Osteocyte (in vitro differentiated cells): ENCODE data around the gene RPSA. TPM values are rescaled to one million over a fixed set of nuclear protein-coding genes. Genes with fewer than 3 reads are reported as not detected.

Source experiments
- DNase-seq: peaks from one replicate; pipeline ENCODE4 v3.0.0; 2021; ENCODE audit warnings: mixed read lengths; ENCODE audit not compliant: unreplicated experiment; ENCODE audit errors: extremely low spot score
- H3K27ac Mint-ChIP-seq: one replicate; pipeline ENCODE4 v1.8.0; 2021; ENCODE audit warnings: mild to moderate bottlenecking, mixed read lengths; ENCODE audit not compliant: unreplicated experiment
- H3K27me3 Mint-ChIP-seq: one replicate; pipeline ENCODE4 v1.8.0; 2021; ENCODE audit warnings: mixed read lengths; ENCODE audit not compliant: unreplicated experiment
- H3K36me3 Mint-ChIP-seq: one replicate; pipeline ENCODE4 v1.8.0; 2021; ENCODE audit warnings: mixed read lengths; ENCODE audit not compliant: unreplicated experiment
- H3K4me1 Mint-ChIP-seq: one replicate; pipeline ENCODE4 v1.8.0; 2021; ENCODE audit warnings: mixed read lengths; ENCODE audit not compliant: unreplicated experiment
- H3K4me3 Mint-ChIP-seq: one replicate; pipeline ENCODE4 v1.8.0; 2021; ENCODE audit warnings: mild to moderate bottlenecking, moderate library complexity, mixed read lengths; ENCODE audit not compliant: unreplicated experiment
- H3K9me3 Mint-ChIP-seq: one replicate; pipeline ENCODE4 v1.8.0; 2021; ENCODE audit warnings: mixed read lengths; ENCODE audit not compliant: unreplicated experiment
- CTCF ChIP-seq: fragments of 200-600 bp; sonication (generic); IDR thresholded peaks from 2 replicates; pipeline ENCODE4 v1.5.0; 2021; ENCODE audit warnings: antibody characterized with exemption, mild to moderate bottlenecking, moderate library complexity
- total RNA-seq: library from RNA; stranded (reverse); gene quantifications from 2 replicates; pipeline ENCODE4 v1.2.1, GENCODE V29; 2021

RPSA gene
- total RNA-seq, 1 donor from 2014 or later = 991 TPM

DNA sequence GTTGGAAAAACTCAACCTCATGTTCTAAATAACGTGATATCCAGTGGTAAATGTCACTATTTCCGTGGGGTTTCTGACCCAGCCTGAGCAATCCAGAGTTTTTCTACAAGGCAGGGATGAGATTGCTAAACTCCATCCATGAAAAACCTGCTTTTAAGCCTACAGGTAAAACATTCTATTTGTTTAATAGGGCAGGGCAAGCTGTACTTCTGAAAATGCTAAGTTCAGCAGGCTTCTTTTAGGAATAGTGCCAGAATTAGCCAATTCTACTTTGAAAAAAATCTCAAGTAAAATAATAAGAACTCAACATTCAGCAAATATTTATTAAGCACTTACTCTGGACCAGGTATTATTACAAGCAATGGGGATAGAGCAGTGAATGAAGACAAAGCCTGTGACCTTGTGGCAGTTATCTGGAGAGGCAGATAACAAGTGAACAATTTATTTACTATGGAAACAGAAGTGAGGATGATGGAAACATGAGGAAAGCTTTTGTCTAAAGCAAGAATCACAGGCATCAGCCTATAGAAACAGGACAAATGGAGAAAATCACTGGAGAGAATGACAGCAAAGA lies 13.3 kb downstream of the RPSA start:
- no peaks in the 10 kb centered on the region for H3K27me3 Mint-ChIP-seq
- H3K36me3 Mint-ChIP-seq = peaks cover 3% of the 10 kb centered on the region
- no peak for TF ChIP-seq CTCF
- H3K4me1 Mint-ChIP-seq = no peaks in the 10 kb centered on the region
- H3K9me3 Mint-ChIP-seq = no peaks in the 10 kb centered on the region
- no peak overlapping the region for H3K27ac Mint-ChIP-seq
- DNase-seq = no peak
- H3K4me3 Mint-ChIP-seq = no peak overlapping the region

DNA sequence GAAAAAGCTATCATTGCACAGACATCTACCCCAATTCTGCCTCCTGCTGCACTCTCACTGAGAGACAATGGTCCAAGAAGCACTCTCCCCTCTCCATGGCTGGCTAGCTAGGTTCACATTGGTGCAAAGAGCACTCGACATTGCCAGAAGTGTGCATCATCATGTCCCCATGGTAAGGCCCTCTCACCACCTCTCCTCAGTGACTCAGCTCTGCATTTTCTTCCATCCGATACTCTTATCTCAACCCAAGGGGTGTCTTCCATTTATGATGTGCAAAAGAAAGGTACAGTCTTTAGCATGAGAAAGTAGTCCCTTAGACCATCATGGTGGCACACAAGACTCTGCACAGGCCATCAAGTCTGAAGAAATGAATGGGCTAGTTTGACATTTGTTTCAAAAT lies 14.0 kb downstream of the RPSA start:
- H3K27me3 Mint-ChIP-seq = no peaks in the 10 kb centered on the region
- H3K4me3 Mint-ChIP-seq = no peak overlapping the region
- TF ChIP-seq CTCF = no peak
- no peaks in the 10 kb centered on the region for H3K4me1 Mint-ChIP-seq
- H3K27ac Mint-ChIP-seq = no peak overlapping the region
- no peaks in the 10 kb centered on the region for H3K9me3 Mint-ChIP-seq
- H3K36me3 Mint-ChIP-seq = peaks cover 3% of the 10 kb centered on the region
- DNase-seq = no peak

GRCh38 chr3:39423436-39423970 lies 17.0 kb downstream of the RPSA start:
- no peak for TF ChIP-seq CTCF
- Mint-ChIP-seq H3K9me3 (no peaks in the 10 kb centered on the region), H3K27me3 (no peaks in the 10 kb centered on the region), H3K27ac (no peak overlapping the region), H3K36me3 (peaks cover 3% of the 10 kb centered on the region), H3K4me1 (no peaks in the 10 kb centered on the region), H3K4me3 (no peak overlapping the region)
- no peak for DNase-seq

- H3K27me3 Mint-ChIP-seq = no peaks in the 10 kb centered on the region
- peaks cover 2% of the 10 kb centered on the region for H3K36me3 Mint-ChIP-seq
- no peak overlapping the region for H3K27ac Mint-ChIP-seq
- no peak overlapping the region for H3K4me3 Mint-ChIP-seq
- DNase-seq = no peak
- H3K4me1 Mint-ChIP-seq = no peaks in the 10 kb centered on the region
- TF ChIP-seq CTCF = no peak
- H3K9me3 Mint-ChIP-seq = no peaks in the 10 kb centered on the region
Measured at GRCh38 chr3:39426312-39426711, 19.8 kb downstream of the RPSA start.

- Mint-ChIP-seq H3K27me3 (no peaks in the 10 kb centered on the region), H3K27ac (no peak overlapping the region), H3K4me1 (no peaks in the 10 kb centered on the region), H3K36me3 (no peaks in the 10 kb centered on the region), H3K9me3 (no peaks in the 10 kb centered on the region), H3K4me3 (no peak overlapping the region)
- no peak for DNase-seq
- TF ChIP-seq CTCF = no peak
Measured at GRCh38 chr3:39427506-39427905, 21.0 kb downstream of the RPSA start.
